ENCODE measurements around the gene MSMP.

The MSMP gene

DNA sequence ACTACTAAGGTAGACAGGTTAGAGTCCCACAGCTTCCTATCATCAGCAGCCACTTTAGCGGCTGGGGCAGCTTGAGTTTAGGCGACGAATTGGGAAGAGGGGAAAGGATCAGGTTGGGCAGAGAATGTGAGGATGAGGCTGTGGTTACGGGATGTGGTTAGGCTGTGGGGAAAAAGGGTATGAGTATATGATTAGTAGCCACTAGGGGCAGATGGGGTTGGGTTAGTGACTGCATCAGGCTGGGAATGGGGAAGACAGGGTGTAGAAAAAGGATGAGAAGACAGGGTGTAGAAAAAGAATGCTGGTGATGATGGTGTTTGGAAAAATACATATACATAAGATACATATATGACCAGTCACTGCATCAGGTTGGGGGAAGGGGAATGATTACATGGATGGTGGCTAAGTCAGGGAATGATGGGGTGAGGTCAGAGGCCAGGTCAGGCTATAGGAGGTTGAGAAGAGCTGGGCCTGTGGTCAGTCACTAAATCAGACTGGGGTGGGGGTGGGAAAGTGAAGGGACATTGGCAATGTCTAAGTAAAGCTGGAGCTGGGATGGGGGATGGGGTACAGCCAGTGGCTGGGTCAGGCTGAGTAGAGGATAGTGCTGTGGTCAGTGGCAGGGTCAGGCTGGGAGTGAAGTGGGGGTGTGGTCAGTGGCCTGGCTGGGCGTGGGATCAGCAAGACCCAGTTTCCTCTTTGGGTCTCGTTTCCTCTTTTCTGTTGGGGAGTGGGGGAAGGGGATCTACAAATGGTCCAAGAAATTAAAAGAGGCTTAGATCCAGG, 24.2 kb downstream of the MSMP start:
- Histone ChIP-seq H3K27me3 (replicated peaks) (no peaks in the 10 kb centered on the region), H3K4me3 (ENCODE audit: low read depth, low read length) (peak overlapping the region; percentile 96), H3K27ac (peak overlapping the region; percentile 76), H3K36me3 (replicated peaks) (peaks cover 21% of the 10 kb centered on the region)
- DNase-seq, result peak; percentile 80
- in situ Hi-C loops (cut with HindIII; ENCODE audit: low pct_ligation_motif_present, low sequenced_read_pairs), result no loop called here
- TF ChIP-seq CTCF (IDR thresholded peaks at IDR 0.05; ENCODE audit: low read depth, low read length, missing control alignments), result peak; percentile 80

- Histone ChIP-seq H3K36me3 (replicated peaks) (peaks cover 27% of the 10 kb centered on the region), H3K27ac (peak overlapping the region; percentile 76), H3K4me3 (ENCODE audit: low read depth, low read length) (peak overlapping the region; percentile 96), H3K27me3 (replicated peaks) (no peaks in the 10 kb centered on the region)
- in situ Hi-C loops (cut with HindIII; ENCODE audit: low pct_ligation_motif_present, low sequenced_read_pairs), result no loop called here
- TF ChIP-seq CTCF (IDR thresholded peaks at IDR 0.05; ENCODE audit: low read depth, low read length, missing control alignments), result no peak
- DNase-seq, result no peak
Measured at GRCh38 chr9:35729101-35729500, 25.0 kb downstream of the MSMP start.

GRCh38 chr9:35728041-35728971, 25.8 kb downstream of the MSMP start:
- in situ Hi-C loops (cut with HindIII; ENCODE audit: low pct_ligation_motif_present, low sequenced_read_pairs), result no loop called here
- DNase-seq, result peak; percentile 82

DNA sequence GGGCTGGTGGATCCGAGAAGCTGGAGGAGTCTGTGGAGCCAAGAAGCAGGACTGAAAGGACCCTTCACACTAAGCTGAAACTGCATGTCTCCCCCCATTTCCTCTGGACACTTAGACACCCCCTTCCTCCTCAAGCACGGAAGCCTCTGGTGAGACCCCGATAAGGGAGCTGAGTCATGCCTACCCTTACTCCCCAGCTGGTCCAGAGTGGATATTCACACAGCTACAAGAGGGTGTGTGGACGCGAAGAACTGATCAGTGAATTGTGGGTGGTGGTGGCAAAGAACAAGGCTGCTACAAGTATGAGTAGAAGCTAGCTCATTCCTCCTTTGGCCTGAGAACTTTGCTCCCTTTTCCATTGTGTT, 26.4 kb downstream of the MSMP start:
- peak overlapping the region; percentile 96 for H3K4me3 ChIP-seq (ENCODE audit: low read depth, low read length)
- DNase-seq, result peak; percentile 68
- no peaks in the 10 kb centered on the region for H3K27me3 ChIP-seq (replicated peaks)
- in situ Hi-C loops (cut with HindIII; ENCODE audit: low pct_ligation_motif_present, low sequenced_read_pairs), result no loop called here
- peaks cover 38% of the 10 kb centered on the region for H3K36me3 ChIP-seq (replicated peaks)
- peak overlapping the region; percentile 76 for H3K27ac ChIP-seq
- no peak for TF ChIP-seq CTCF (IDR thresholded peaks at IDR 0.05; ENCODE audit: low read depth, low read length, missing control alignments)

More at GRCh38 chr9:35728041-35728971, 25.8 kb downstream of the MSMP start:
- H3K27ac ChIP-seq, result peak overlapping the region; percentile 76
- no peak for TF ChIP-seq CTCF (IDR thresholded peaks at IDR 0.05; ENCODE audit: low read depth, low read length, missing control alignments)
- H3K4me3 ChIP-seq (ENCODE audit: low read depth, low read length), result peak overlapping the region; percentile 96
- peaks cover 31% of the 10 kb centered on the region for H3K36me3 ChIP-seq (replicated peaks)
- H3K27me3 ChIP-seq (replicated peaks), result no peaks in the 10 kb centered on the region

GRCh38 chr9:35726931-35727330, 27.1 kb downstream of the MSMP start:
- peak; percentile 20 for TF ChIP-seq CTCF (IDR thresholded peaks at IDR 0.05; ENCODE audit: low read depth, low read length, missing control alignments)
- in situ Hi-C loops (cut with HindIII; ENCODE audit: low pct_ligation_motif_present, low sequenced_read_pairs), result no loop called here
- peak; percentile 40 for DNase-seq
- peaks cover 45% of the 10 kb centered on the region for H3K36me3 ChIP-seq (replicated peaks)
- H3K27me3 ChIP-seq (replicated peaks), result no peaks in the 10 kb centered on the region
- H3K4me3 ChIP-seq (ENCODE audit: low read depth, low read length), result peak overlapping the region; percentile 96
- peak overlapping the region; percentile 76 for H3K27ac ChIP-seq

All from brain microvascular endothelial cell (primary cell).